ENCODE results near the gene WNT5A. TPM values are rescaled to one million over a fixed set of nuclear protein-coding genes. Genes with fewer than 3 reads are reported as not detected.

WNT5A gene
- polyA plus RNA-seq, 2 of the 4 experiments (the other 2 are of a cell fraction): 0.10 to 1.1 TPM

DNA sequence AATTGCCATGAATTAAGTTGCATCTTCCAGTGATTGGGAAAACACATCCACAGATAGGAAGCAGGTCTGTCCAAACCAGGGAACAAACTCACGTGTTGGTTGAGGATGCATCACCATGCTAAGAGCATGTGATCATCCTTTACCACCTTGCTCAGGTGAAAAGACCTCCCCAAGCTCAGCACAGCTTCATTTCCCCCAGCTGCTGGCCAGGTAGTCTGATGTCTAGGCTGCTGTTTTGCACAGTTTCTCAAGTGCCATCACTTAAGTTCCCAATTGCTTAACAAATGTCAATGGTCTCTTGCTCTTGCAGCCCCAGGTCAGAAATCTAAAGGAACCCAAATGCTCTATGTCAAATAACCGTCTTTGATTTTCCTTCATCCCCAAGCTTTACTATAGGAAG, 34.2 kb downstream of the WNT5A start:
- no peak for ATAC-seq
- WGBS (ENCODE audit: missing lambda C conversion rate): 3% methylated on average over 2 of the region's 2 CpGs

GRCh38 chr3:55449527-55449926, 37.6 kb downstream of the WNT5A start:
- H3K4me3 ChIP-seq: no peak overlapping the region
- TF ChIP-seq SMC3 (IDR thresholded peaks at IDR 0.05): no peak
- TF ChIP-seq USF2 (IDR thresholded peaks at IDR 0.05): no peak
- no peak for TF ChIP-seq HOXB5 (CRISPR knock-in tag; IDR thresholded peaks at IDR 0.05)
- TF ChIP-seq EHF (CRISPR knock-in tag; IDR thresholded peaks at IDR 0.05): no peak
- no peak for TF ChIP-seq ZFP36 (IDR thresholded peaks at IDR 0.05; ENCODE audit: borderline replicate concordance, partially characterized antibody)
- no peak for TF ChIP-seq RCOR1 (IDR thresholded peaks at IDR 0.05; ENCODE audit: low read depth, low read length)
- TF ChIP-seq, protein P1, sequence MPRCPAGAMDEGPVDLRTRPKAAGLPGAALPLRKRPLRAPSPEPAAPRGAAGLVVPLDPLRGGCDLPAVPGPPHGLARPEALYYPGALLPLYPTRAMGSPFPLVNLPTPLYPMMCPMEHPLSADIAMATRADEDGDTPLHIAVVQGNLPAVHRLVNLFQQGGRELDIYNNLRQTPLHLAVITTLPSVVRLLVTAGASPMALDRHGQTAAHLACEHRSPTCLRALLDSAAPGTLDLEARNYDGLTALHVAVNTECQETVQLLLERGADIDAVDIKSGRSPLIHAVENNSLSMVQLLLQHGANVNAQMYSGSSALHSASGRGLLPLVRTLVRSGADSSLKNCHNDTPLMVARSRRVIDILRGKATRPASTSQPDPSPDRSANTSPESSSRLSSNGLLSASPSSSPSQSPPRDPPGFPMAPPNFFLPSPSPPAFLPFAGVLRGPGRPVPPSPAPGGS (IDR thresholded peaks at IDR 0.05): no peak
- no peak for TF ChIP-seq CHD2 (IDR thresholded peaks at IDR 0.05; ENCODE audit: low read length, partially characterized antibody)
- no peak for TF ChIP-seq CBX2 (IDR thresholded peaks at IDR 0.05; ENCODE audit: borderline replicate concordance, low read depth)
- TF ChIP-seq RFX5 (IDR thresholded peaks at IDR 0.05): no peak
- TF ChIP-seq HEYL (CRISPR knock-in tag; IDR thresholded peaks at IDR 0.05): no peak
- no peak for TF ChIP-seq RNF2 (IDR thresholded peaks at IDR 0.05; ENCODE audit: borderline replicate concordance, low read depth)
- TF ChIP-seq BHLHE40 (IDR thresholded peaks at IDR 0.05; ENCODE audit: low read depth, low read length): no peak
- TF ChIP-seq RARB (CRISPR knock-in tag; IDR thresholded peaks at IDR 0.05): no peak
- TF ChIP-seq, protein P2, sequence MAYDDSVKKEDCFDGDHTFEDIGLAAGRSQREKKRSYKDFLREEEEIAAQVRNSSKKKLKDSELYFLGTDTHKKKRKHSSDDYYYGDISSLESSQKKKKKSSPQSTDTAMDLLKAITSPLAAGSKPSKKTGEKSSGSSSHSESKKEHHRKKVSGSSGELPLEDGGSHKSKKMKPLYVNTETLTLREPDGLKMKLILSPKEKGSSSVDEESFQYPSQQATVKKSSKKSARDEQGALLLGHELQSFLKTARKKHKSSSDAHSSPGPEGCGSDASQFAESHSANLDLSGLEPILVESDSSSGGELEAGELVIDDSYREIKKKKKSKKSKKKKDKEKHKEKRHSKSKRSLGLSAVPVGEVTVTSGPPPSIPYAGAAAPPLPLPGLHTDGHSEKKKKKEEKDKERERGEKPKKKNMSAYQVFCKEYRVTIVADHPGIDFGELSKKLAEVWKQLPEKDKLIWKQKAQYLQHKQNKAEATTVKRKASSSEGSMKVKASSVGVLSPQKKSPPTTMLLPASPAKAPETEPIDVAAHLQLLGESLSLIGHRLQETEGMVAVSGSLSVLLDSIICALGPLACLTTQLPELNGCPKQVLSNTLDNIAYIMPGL (CRISPR knock-in tag; IDR thresholded peaks at IDR 0.05; ENCODE audit: borderline replicate concordance): no peak
- no peak for TF ChIP-seq ZNF302 (CRISPR knock-in tag; IDR thresholded peaks at IDR 0.05)
- no peak for TF ChIP-seq NR3C1 (IDR thresholded peaks at IDR 0.05)
- no peak for TF ChIP-seq RAD21 (conservative IDR thresholded peaks at IDR 0.05 in 1 of 2, IDR thresholded peaks at IDR 0.05 in 1 of 2)
- 0% methylated on average over 1 of the region's 1 CpG for WGBS (ENCODE audit: missing lambda C conversion rate)
- ATAC-seq (no peak), FAIRE-seq (no peak), DNase-seq (ENCODE audit: low read depth in 1 of 2, low spot score in 1 of 2) (no peak)
- H3K27ac ChIP-seq: no peak overlapping the region
- POLR2A ChIA-PET: no interaction called here
- no peaks in the 10 kb centered on the region for H3K9me3 ChIP-seq
- no peak overlapping the region for H3K4me2 ChIP-seq
- no peaks in the 10 kb centered on the region for H3K4me1 ChIP-seq
- CTCF ChIA-PET: no interaction called here

More for the DNA sequence above, 34.2 kb downstream of the WNT5A start:
- POLR2A ChIA-PET: no interaction called here
- Histone ChIP-seq H3K4me3 (no peak overlapping the region), H3K4me1 (no peaks in the 10 kb centered on the region), H3K27ac (no peak overlapping the region), H3K4me2 (no peak overlapping the region), H3K9me3 (no peaks in the 10 kb centered on the region)
- CTCF ChIA-PET: no interaction called here
- no peak for FAIRE-seq
- no peak for TF ChIP-seq HOXB5 (CRISPR knock-in tag; IDR thresholded peaks at IDR 0.05)
- TF ChIP-seq, protein P1 (IDR thresholded peaks at IDR 0.05): no peak
- TF ChIP-seq E2F6 (IDR thresholded peaks at IDR 0.05; ENCODE audit: borderline replicate concordance, low read depth): no peak
- TF ChIP-seq MAZ (IDR thresholded peaks at IDR 0.05; ENCODE audit: borderline replicate concordance, low read depth, low read length): no peak
- TF ChIP-seq KDM5A (IDR thresholded peaks at IDR 0.05): no peak
- no peak for TF ChIP-seq PBX3 (IDR thresholded peaks at IDR 0.05)
- TF ChIP-seq FOSB (CRISPR knock-in tag; IDR thresholded peaks at IDR 0.05): no peak
- no peak for DNase-seq (ENCODE audit: low read depth in 1 of 2, low spot score in 1 of 2)
